ENCODE measurements around the gene VPS9D1.

Gene VPS9D1

GRCh38 chr16:89749637-89750036 lies 28.9 kb upstream of the VPS9D1 start:
- DNase-seq (ENCODE audit: low spot score): no peak
- H3K27ac ChIP-seq: no peak overlapping the region
- TF ChIP-seq CTCF (IDR thresholded peaks at IDR 0.05): no peak
- H3K4me3 ChIP-seq: no peak overlapping the region

GRCh38 chr16:89748921-89749320 lies 28.2 kb upstream of the VPS9D1 start:
- DNase-seq (ENCODE audit: low spot score): no peak
- no peak for TF ChIP-seq CTCF (IDR thresholded peaks at IDR 0.05)

GRCh38 chr16:89748076-89748475 lies 27.4 kb upstream of the VPS9D1 start:
- DNase-seq (ENCODE audit: low spot score): no peak
- TF ChIP-seq CTCF (IDR thresholded peaks at IDR 0.05): no peak
- H3K27ac ChIP-seq: no peak overlapping the region
- no peak overlapping the region for H3K4me3 ChIP-seq

More at GRCh38 chr16:89748921-89749320, 28.2 kb upstream of the VPS9D1 start:
- Histone ChIP-seq H3K4me3 (no peak overlapping the region), H3K27ac (no peak overlapping the region)

- Histone ChIP-seq H3K27ac (no peak overlapping the region), H3K4me3 (no peak overlapping the region)
- TF ChIP-seq CTCF (IDR thresholded peaks at IDR 0.05): no peak
- DNase-seq (ENCODE audit: low spot score): no peak
Observed at GRCh38 chr16:89746043-89746442, 25.3 kb upstream of the VPS9D1 start.

- H3K4me3 ChIP-seq: no peak overlapping the region
- TF ChIP-seq CTCF (IDR thresholded peaks at IDR 0.05): no peak
- DNase-seq (ENCODE audit: low spot score): no peak
- H3K27ac ChIP-seq: no peak overlapping the region
Observed at GRCh38 chr16:89744813-89745212, 24.1 kb upstream of the VPS9D1 start.

GRCh38 chr16:89742948-89743347 lies 22.2 kb upstream of the VPS9D1 start:
- Histone ChIP-seq H3K4me3 (no peak overlapping the region), H3K27ac (no peak overlapping the region)
- TF ChIP-seq CTCF (IDR thresholded peaks at IDR 0.05): no peak
- DNase-seq (ENCODE audit: low spot score): no peak

GRCh38 chr16:89741342-89742014 lies 20.8 kb upstream of the VPS9D1 start:
- no peak overlapping the region for H3K4me3 ChIP-seq
- DNase-seq (ENCODE audit: low spot score): no peak
- no peak for TF ChIP-seq CTCF (IDR thresholded peaks at IDR 0.05)
- no peak overlapping the region for H3K27ac ChIP-seq
